SK-N-DZ (cell line): ENCODE measurements around the gene LCLAT1.

Source experiments
- DNase-seq: peaks from one replicate; pipeline ENCODE4 v3.0.0-alpha.2; 2015; ENCODE audit warnings: low spot score

Gene LCLAT1

DNA sequence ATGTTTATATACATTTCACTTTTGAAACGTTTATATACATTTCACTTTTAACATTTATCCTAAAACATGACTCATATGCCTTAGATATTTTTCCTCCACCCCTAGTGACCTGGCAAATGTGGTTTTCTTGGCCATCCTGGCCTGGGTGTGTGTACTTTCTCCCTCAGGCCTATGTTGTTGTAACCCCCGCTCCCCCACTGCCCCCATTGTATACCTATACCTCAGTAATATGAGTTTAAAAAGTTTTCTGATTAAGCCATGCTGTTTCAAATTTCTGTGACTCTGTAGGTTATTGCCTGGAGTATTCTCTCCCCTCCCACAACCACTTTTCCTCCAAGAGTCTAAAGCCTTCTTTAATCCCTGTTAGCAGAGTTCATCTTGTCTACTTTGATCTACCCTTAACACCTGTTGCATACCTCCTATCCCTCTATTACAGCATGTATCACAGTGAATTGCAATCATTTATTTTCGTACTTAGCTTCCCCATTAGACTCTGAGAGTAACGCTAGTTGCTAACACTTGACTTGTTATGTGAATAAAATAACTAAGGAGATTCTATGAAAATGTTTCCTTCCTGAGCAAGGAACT lies 67.9 kb downstream of the LCLAT1 start:
- DNase-seq: no peak

GRCh38 chr2:30516166-30516565 lies 69.1 kb downstream of the LCLAT1 start:
- no peak for DNase-seq

GRCh38 chr2:30519796-30520195 lies 72.8 kb downstream of the LCLAT1 start:
- DNase-seq: no peak

- no peak for DNase-seq
Observed at GRCh38 chr2:30522421-30522820, 75.4 kb downstream of the LCLAT1 start.

- no peak for DNase-seq
Observed at GRCh38 chr2:30527411-30527810, 80.4 kb downstream of the LCLAT1 start.

DNA sequence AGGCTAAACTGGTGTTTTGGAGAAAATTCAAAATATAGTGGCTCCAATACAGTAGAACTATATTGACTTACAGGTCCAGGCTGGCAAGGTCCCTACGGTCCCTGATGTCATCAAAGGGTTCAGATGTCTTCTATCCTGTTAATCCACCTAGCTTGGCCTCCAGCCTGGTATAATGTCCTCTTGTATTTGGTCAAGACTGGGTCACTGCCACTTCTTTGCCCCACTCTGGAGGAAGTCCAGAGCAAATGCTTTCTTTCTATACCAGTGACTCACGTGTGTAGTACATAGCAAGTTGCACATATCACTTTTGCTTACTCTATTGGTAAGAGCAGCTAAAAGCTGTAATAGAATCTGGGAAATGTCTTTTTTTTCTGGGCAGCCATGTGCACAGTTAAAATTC lies 80.8 kb downstream of the LCLAT1 start:
- no peak for DNase-seq

GRCh38 chr2:30530346-30530745 lies 83.3 kb downstream of the LCLAT1 start:
- DNase-seq: no peak

DNA sequence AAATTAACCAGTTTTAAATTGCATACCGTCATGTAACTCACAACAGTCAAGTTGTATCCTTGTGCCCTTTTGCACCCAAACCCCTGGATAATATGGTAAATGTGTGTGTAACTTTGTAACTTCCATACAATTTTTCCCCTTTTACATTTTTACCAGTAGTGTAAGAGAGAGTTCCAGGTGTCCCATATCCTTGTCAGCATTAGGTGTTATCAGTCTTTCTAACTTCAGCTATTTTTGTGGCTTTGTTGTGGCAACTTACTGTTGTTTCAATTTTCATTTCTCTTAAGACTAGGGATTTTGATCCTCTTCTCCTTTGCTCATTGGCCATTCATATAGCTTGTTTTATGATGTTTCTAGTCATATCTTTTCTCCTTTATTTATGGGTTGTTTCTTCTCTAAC lies 94.6 kb downstream of the LCLAT1 start:
- DNase-seq: no peak

- no peak for DNase-seq
Observed at GRCh38 chr2:30545875-30546274, 98.8 kb downstream of the LCLAT1 start.

- DNase-seq: no peak
Observed at GRCh38 chr2:30548386-30548785, 101.3 kb downstream of the LCLAT1 start.

- no peak for DNase-seq
Observed at GRCh38 chr2:30549096-30549495, 102.0 kb downstream of the LCLAT1 start.

DNA sequence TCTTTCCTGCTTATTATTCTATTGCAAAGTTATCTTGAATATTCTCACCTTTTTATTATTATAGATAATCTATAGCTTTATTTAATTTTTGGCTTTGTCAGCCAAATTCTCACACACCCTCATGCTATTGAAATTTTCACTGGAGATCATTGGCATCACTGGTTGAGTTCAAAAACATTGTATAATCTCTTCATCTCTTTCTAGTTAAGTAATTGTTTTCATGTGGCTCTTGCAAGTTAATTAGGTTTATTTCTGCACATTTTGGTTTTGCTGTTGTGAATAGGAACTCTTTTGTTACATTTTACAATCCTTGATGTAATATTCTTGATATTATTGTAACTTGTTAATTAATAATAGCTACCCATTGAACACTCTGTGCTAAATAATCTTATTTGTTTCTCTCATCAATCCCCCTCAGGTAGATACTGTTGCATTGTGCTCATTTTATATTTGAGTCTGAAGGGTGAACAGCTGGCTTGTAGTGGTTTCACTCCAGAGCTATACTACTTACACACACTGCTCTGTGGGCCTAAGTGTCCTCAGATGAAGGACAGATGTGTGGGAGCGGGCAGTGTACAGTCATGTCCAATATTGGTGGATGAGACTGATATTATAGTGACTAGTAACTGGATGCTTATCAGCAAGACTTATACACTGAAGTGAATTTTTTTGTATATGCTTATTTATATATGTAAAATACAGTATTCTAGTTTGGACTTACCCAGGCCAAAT lies 112.7 kb downstream of the LCLAT1 start:
- DNase-seq: no peak

- no peak for DNase-seq
Observed at GRCh38 chr2:30561349-30561748, 114.3 kb downstream of the LCLAT1 start.

- DNase-seq: no peak
Observed at GRCh38 chr2:30565851-30566358, 118.9 kb downstream of the LCLAT1 start.

DNA sequence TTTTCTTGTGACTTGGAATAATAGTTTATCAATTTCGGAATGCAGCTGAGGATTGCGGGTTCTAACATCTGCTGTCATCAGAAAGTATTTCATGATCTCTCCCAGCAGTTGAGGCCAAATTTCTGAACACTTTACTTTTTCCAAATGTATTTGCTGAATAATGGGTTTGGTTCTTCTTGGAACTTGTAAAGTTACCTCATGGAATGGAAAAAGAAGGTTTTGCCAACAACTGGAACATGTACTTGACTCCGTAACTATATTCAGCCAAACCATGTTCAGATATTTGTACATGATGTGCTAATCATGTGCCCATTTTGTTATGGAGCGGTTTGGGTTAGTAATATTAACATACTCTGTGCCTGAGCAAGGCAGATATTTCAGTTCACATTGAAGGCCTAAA lies 119.6 kb downstream of the LCLAT1 start:
- DNase-seq: no peak

- DNase-seq: no peak
Observed at GRCh38 chr2:30567317-30567716, 120.3 kb downstream of the LCLAT1 start.

DNA sequence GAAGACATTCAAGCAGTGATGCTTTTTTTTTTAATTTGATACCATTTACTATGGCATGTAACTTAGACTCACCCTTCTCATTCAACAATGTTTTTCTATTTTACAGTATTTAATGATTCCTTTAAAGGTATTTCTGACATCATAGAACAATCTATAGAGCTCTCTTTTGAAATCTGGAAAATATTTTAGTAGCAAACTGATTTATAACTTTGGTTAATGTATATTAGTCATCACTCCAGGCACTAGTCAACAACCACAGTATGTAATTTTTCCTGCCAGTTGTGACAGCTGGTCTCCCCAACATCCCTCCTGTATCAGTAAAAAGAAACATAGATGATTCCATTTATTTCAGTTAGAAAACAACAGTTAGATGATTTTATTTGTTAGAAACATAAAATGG lies 122.9 kb downstream of the LCLAT1 start:
- DNase-seq: no peak

- DNase-seq: no peak
Observed at GRCh38 chr2:30577151-30577550, 130.1 kb downstream of the LCLAT1 start.

- no peak for DNase-seq
Observed at GRCh38 chr2:30580391-30580790, 133.3 kb downstream of the LCLAT1 start.

- no peak for DNase-seq
Observed at GRCh38 chr2:30582521-30582920, 135.5 kb downstream of the LCLAT1 start.

DNA sequence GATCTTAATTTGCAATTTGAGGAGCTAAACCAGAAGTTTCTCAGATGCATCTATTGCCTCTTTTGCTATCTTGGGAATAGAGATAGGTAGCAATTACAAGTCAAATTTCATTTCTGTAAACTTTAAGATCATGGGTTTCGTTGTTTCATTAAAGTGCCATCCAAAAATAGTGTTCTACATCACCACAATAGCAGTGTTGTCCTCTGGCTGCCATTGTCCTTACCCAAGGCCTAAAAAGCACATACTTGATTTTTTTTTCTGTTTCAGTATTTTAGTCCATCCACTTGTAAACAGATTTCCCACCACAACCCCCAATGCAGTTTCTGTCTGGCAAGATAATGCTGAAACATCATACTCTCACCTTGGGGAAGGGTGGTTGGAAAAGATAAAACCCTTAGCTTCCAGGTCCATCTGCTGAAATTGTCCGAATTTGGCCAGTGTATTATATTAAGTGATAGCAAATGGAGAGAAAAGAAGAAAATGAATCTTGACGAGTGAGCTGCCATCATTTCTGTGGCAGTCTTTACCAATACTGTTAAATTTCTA lies 136.2 kb downstream of the LCLAT1 start:
- DNase-seq: no peak

DNA sequence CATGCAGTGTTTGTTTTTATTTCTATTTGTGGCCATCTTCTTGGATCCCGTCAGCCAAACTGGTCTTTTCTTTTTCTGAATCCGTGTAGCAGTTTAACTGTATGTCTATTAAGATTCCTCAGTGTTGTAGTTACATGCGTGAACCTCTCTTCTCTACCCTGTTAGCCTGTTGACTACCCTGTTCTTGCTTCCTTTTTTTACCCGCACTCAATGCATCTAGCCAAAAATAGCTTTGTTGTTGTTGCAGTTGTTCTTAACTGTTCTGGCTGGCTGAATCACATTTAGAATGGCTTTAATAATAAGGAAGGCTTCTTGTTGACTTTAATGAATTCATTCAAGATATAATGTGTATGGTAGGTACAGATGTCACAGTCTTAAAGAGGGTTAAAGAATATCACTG lies 137.1 kb downstream of the LCLAT1 start:
- no peak for DNase-seq

DNA sequence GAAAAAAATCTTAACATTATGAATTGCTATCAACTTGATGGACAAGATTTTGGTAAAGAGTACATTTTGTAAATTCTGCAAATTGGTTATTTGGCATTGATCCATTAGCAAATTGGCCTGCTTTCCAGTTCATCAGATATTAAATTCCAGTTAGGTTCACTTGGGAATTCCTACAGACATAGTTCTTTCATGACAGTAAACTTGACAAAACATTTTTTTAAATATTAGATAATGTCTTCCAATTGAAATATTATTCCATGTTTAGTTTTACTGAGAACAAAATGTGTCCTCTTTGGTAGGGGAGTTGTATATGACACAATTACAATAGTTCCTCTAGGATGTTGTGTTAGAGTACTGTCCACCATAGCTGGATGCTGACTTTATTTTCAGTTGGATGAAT lies 141.9 kb downstream of the LCLAT1 start:
- no peak for DNase-seq
